SK-N-MC (cell line): ENCODE results near the gene LCN10.

Source experiments
- EZH2 ChIP-seq: fragments of 200-600 bp; sonication (generic); IDR thresholded peaks from one replicate; pipeline ENCODE4 v1.6.1; 2017; ENCODE audit warnings: antibody characterized with exemption
- FOXP2 ChIP-seq: optimal IDR thresholded peaks from 2 replicates; pipeline ENCODE3; 2011; ENCODE audit warnings: mild to moderate bottlenecking, moderate library complexity; ENCODE audit not compliant: insufficient read depth; ENCODE audit errors: extremely low read length, control extremely low read depth
- POLR2AphosphoS5 ChIP-seq: IDR thresholded peaks from 2 replicates; pipeline ENCODE4 v1.6.1; 2012; ENCODE audit warnings: mild to moderate bottlenecking, low read depth, low read length, borderline replicate concordance

- no peak for TF ChIP-seq FOXP2
- TF ChIP-seq EZH2: no peak
- no peak for TF ChIP-seq POLR2AphosphoS5
Measured at GRCh38 chr9:136738960-136739359, 3.8 kb downstream of the LCN10 start.
